IMR-90 (cell line): ENCODE data around the gene COQ2. TPM values are rescaled to one million over a fixed set of nuclear protein-coding genes. Genes with fewer than 3 reads are reported as not detected.
A peak's percentile ranks its signal among the peaks of the same experiment; 100 is the strongest.

Source experiments
- ATAC-seq: fragments of 200-7000 bp; cut with Tn5 transposase; 2 replicates; pipeline ENCODE4 v1.9.1; 2020; ENCODE audit warnings: low read depth, mild to moderate bottlenecking, moderate library complexity
- BruUV-seq: library from RNA; stranded (reverse); fragments of 400-500 nt; replicated peaks from 2 replicates; lab custom pipeline; 2021; lab: Mats Ljungman, UMichigan
- CTCF ChIA-PET: fragments of 300-600 bp; formaldehyde crosslinking; extraction: SDS; loops from one replicate; lab custom pipeline; 2021; ENCODE audit warnings: antibody characterized with exemption; lab: Yijun Ruan, JAX
- POLR2A ChIA-PET: fragments of 300-600 bp; sonication (Branson Sonifier 250); formaldehyde crosslinking; loops from one replicate; lab custom pipeline; 2022; ENCODE audit warnings: antibody characterized with exemption; ENCODE audit not compliant: unreplicated experiment; lab: Charles Lee
- DNase-seq: peaks from one replicate; pipeline ENCODE4 v3.0.0; 2013
- H2AFZ ChIP-seq: replicated peaks from 2 replicates; pipeline ENCODE3; 2013; ENCODE audit warnings: low read length, mild to moderate bottlenecking; ENCODE audit not compliant: poor library complexity
- H2AK5ac ChIP-seq: 2 replicates; pipeline ENCODE4 v1.6.1; 2013; ENCODE audit warnings: low read depth, low read length, inconsistent platforms
- H2AK9ac ChIP-seq: replicated peaks from 2 replicates; pipeline ENCODE3; 2013; ENCODE audit warnings: mild to moderate bottlenecking, low read depth, low read length, moderate library complexity; ENCODE audit not compliant: poor library complexity
- H2BK120ac ChIP-seq: 2 replicates; pipeline ENCODE4 v1.6.1; 2013; ENCODE audit warnings: low read depth, low read length, inconsistent platforms
- H2BK15ac ChIP-seq: 3 replicates; pipeline ENCODE4 v1.6.1; 2013; ENCODE audit warnings: low read depth, low read length, inconsistent platforms
- H2BK20ac ChIP-seq: 2 replicates; pipeline ENCODE4 v1.6.1; 2013; ENCODE audit warnings: low read depth, mild to moderate bottlenecking, inconsistent platforms, low read length, moderate library complexity
- H2BK5ac ChIP-seq: 2 replicates; pipeline ENCODE4 v1.6.1; 2013; ENCODE audit warnings: mild to moderate bottlenecking, low read depth, low read length, inconsistent platforms; ENCODE audit not compliant: poor library complexity, severe bottlenecking
- H3K14ac ChIP-seq: replicated peaks from 2 replicates; pipeline ENCODE4 v1.6.1; 2013; ENCODE audit warnings: low read depth, low read length, inconsistent platforms
- H3K18ac ChIP-seq: 2 replicates; pipeline ENCODE4 v1.6.1; 2013; ENCODE audit warnings: low read depth, low read length, control low read depth
- H3K23ac ChIP-seq: 2 replicates; pipeline ENCODE4 v1.6.1; 2013; ENCODE audit warnings: low read depth, low read length, inconsistent platforms
- H3K27ac ChIP-seq: 2 replicates; pipeline ENCODE4 v1.5.1; 2013; ENCODE audit warnings: mild to moderate bottlenecking, control low read depth, low read length; ENCODE audit not compliant: insufficient read depth
- H3K27me3 ChIP-seq: 2 replicates; pipeline ENCODE4 v1.6.1; 2013; ENCODE audit warnings: low read length; ENCODE audit not compliant: control insufficient read depth, insufficient read depth
- H3K36me3 ChIP-seq: 2 replicates; pipeline ENCODE4 v1.6.1; 2013; ENCODE audit warnings: low read length, mixed read lengths; ENCODE audit not compliant: control insufficient read depth, insufficient read depth
- H3K4ac ChIP-seq: 2 replicates; pipeline ENCODE4 v1.6.1; 2013; ENCODE audit warnings: low read depth, low read length, inconsistent platforms
- H3K4me1 ChIP-seq: 2 replicates; pipeline ENCODE4 v1.6.1; 2013; ENCODE audit warnings: low read length, mixed read lengths; ENCODE audit not compliant: control insufficient read depth, insufficient read depth
- H3K4me2 ChIP-seq: 2 replicates; pipeline ENCODE4 v1.6.1; 2013; ENCODE audit warnings: low read depth, mild to moderate bottlenecking, control low read depth, low read length, moderate library complexity
- H3K4me3 ChIP-seq: 2 replicates; pipeline ENCODE4 v1.5.1; 2013; ENCODE audit warnings: low read depth, mild to moderate bottlenecking, control low read depth, low read length, moderate library complexity; ENCODE audit not compliant: insufficient read depth
- H3K56ac ChIP-seq: 2 replicates; pipeline ENCODE4 v1.6.1; 2013; ENCODE audit warnings: low read length, inconsistent platforms; ENCODE audit not compliant: insufficient read depth; ENCODE audit errors: extremely low read depth
- H3K79me1 ChIP-seq, 2 experiments: 2 replicates each; pipeline ENCODE4 v1.6.1; 2013; ENCODE audit warnings: low read length in 2 of 2, inconsistent platforms in 1 of 2, low read depth in 1 of 2
- H3K9ac ChIP-seq: 2 replicates; pipeline ENCODE4 v1.6.1; 2013; ENCODE audit warnings: low read depth, low read length, control low read depth
- H3K9me1 ChIP-seq: 2 replicates; pipeline ENCODE4 v1.6.1; 2013; ENCODE audit warnings: low read length, inconsistent platforms; ENCODE audit not compliant: insufficient read depth
- H3K9me3 ChIP-seq: 2 replicates; pipeline ENCODE4 v1.6.1; 2013; ENCODE audit warnings: low read length; ENCODE audit not compliant: control insufficient read depth, insufficient read depth
- H4K20me1 ChIP-seq: 2 replicates; pipeline ENCODE4 v1.6.1; 2013; ENCODE audit warnings: low read length, inconsistent platforms; ENCODE audit not compliant: insufficient read depth
- H4K5ac ChIP-seq: 2 replicates; pipeline ENCODE4 v1.6.1; 2013; ENCODE audit warnings: mild to moderate bottlenecking, low read depth, low read length, control low read depth
- H4K8ac ChIP-seq, 2 experiments: 2 replicates each; pipeline ENCODE4 v1.6.1; 2013; ENCODE audit warnings: low read depth in 2 of 2, low read length in 2 of 2, control low read depth in 1 of 2, inconsistent platforms in 1 of 2
- H4K91ac ChIP-seq: 2 replicates; pipeline ENCODE4 v1.6.1; 2013; ENCODE audit warnings: low read depth, low read length, inconsistent platforms; ENCODE audit not compliant: insufficient read depth
- BHLHE40 ChIP-seq: fragments of 150-350 bp; IDR thresholded peaks from 2 replicates; pipeline ENCODE4 v1.6.1; 2016; ENCODE audit warnings: mild to moderate bottlenecking, low read depth, low read length
- CEBPB ChIP-seq: IDR thresholded peaks from 2 replicates; pipeline ENCODE4 v1.6.1; 2012; ENCODE audit warnings: low read depth, low read length, improper control_type of control experiment
- CHD1 ChIP-seq: IDR thresholded peaks from 2 replicates; pipeline ENCODE4 v1.6.1; 2012; ENCODE audit warnings: low read depth, low read length, improper control_type of control experiment
- MAFK ChIP-seq: IDR thresholded peaks from 2 replicates; pipeline ENCODE4 v1.6.1; 2012; ENCODE audit warnings: low read depth, low read length, improper control_type of control experiment
- MAZ ChIP-seq: IDR thresholded peaks from 2 replicates; pipeline ENCODE4 v1.6.1; 2012; ENCODE audit warnings: low read depth, mild to moderate bottlenecking, low read length, improper control_type of control experiment, moderate library complexity, borderline replicate concordance
- MXI1 ChIP-seq: IDR thresholded peaks from 2 replicates; pipeline ENCODE4 v1.6.1; 2012; ENCODE audit warnings: low read depth, mild to moderate bottlenecking, low read length, moderate library complexity, borderline replicate concordance
- NFE2L2 ChIP-seq: fragments of 150-350 bp; IDR thresholded peaks from 2 replicates; pipeline ENCODE4 v1.6.1; 2016; ENCODE audit warnings: low read depth, mild to moderate bottlenecking, low read length
- POLR2A ChIP-seq: IDR thresholded peaks from 2 replicates; pipeline ENCODE4 v1.6.1; 2012; ENCODE audit warnings: mild to moderate bottlenecking, low read depth, low read length
- RAD21 ChIP-seq: IDR thresholded peaks from 2 replicates; pipeline ENCODE4 v1.6.1; 2012; ENCODE audit warnings: low read length, improper control_type of control experiment
- SMC3 ChIP-seq: fragments of 150-350 bp; IDR thresholded peaks from 2 replicates; pipeline ENCODE4 v1.6.1; 2016; ENCODE audit warnings: low read depth, mild to moderate bottlenecking, antibody characterized with exemption, low read length, moderate library complexity
- WGBS, 2 experiments: methylation state at CpG; one replicate each; pipeline versions ENCODE4 v1.1.5 to v1.1.7; 2013; ENCODE audit warnings: missing lambda C conversion rate in 2 of 2; ENCODE audit not compliant: insufficient read length in 1 of 2; ENCODE audit errors: extremely low coverage in 2 of 2; 5-methylcytosine and 5-hydroxymethylcytosine counted together
- dilution Hi-C: fragments of 300-500 bp; cut with HindIII; formaldehyde crosslinking; loops from one replicate; pipeline ENCODE4 v1.14.3; 2018; ENCODE audit warnings: low sequenced_read_pairs; ENCODE audit not compliant: unreplicated experiment
- in situ Hi-C: fragments of 300-500 bp; cut with MboI; formaldehyde crosslinking; loops from 3 replicates; pipeline ENCODE4 v1.14.3; 2019; ENCODE audit warnings: low sequenced_read_pairs, inconsistent platforms, mixed read lengths
- intact Hi-C: fragments of 100-400 bp; cut with micrococcal nuclease; formaldehyde crosslinking; loops from 2 replicates; pipeline ENCODE4 v1.10.0; 2022
- polyA plus RNA-seq, 3 experiments: library from polyadenylated mRNA; depleted of rRNA; stranded (reverse); fragments of >200 nt; gene quantifications; 2 replicates each; pipeline ENCODE4 v1.2.3, GENCODE V29; 2012; ENCODE audit warnings: low replicate concordance in 1 of 3
- total RNA-seq: library from RNA; depleted of rRNA; stranded (reverse); fragments of >200 nt; gene quantifications from 2 replicates; pipeline ENCODE4 v1.2.3, GENCODE V29; 2012
- TF ChIP-seq, protein P1 (sequence below): fragments of 150-350 bp; IDR thresholded peaks from 2 replicates; pipeline ENCODE4 v1.6.1; 2017; ENCODE audit warnings: mild to moderate bottlenecking, antibody characterized with exemption, low read length, low read depth
- TF ChIP-seq, protein P2 (sequence below): fragments of 150-350 bp; IDR thresholded peaks from 2 replicates; pipeline ENCODE4 v1.6.1; 2016; ENCODE audit warnings: low read depth, mild to moderate bottlenecking, low read length, moderate library complexity, borderline replicate concordance

The COQ2 gene
- total and polyA plus RNA-seq, 2 of the 4 experiments (the other 2 are of a cell fraction), result 7.3 to 7.4 TPM

DNA sequence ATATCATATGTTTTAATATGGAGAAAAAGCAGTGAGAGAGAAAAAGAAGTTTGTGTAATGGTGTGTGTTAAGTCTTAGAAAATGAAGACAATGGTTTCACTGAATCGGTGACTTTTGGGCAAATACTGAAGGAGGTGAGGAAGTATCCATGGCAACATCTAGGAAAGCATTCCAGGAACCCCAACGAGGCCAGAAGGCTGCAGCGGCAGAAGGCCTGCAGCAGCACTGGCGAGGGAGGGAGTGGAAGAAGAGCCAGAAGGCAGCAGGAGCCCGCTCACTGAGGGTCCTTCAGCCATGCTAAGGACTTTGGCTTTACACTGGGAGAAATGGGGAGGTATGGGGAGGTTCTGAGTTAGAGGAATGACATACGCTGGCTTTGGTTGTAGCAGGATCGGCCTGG is 26.8 kb downstream of the COQ2 start:
- Histone ChIP-seq H3K79me1 (0 out of 4 replicates have a peak, but pooled peaks cover 0 to 3% of the 10 kb centered on the region in 2 experiments), H2BK15ac (peak overlapping the region; percentile 93; the same call in 2 of the 3 replicates), H3K4me2 (no peak overlapping the region), H3K4me1 (peaks cover 8% of the 10 kb centered on the region), H3K27me3 (no peaks in the 10 kb centered on the region), H2BK120ac (peak overlapping the region; percentile 95), H2BK20ac (peak overlapping the region; percentile 98), H3K9ac (no peak overlapping the region), H2BK5ac (peak overlapping the region; percentile 66), H4K8ac (peak overlapping the region in 1 of 2 experiments; percentile 52; a peak in 1 of 4 replicates), H3K9me3 (no peaks in the 10 kb centered on the region), H4K20me1 (no peaks in the 10 kb centered on the region), H2AFZ (peak overlapping the region; percentile 52), H3K36me3 (peaks cover 3% of the 10 kb centered on the region; the same call in 1 of the 2 replicates), H2AK5ac (peak overlapping the region; percentile 83), H4K5ac (peak overlapping the region; percentile 49), H3K4ac (peak overlapping the region; percentile 88), H4K91ac (peak overlapping the region; percentile 86), H3K23ac (peak overlapping the region; percentile 55), H3K9me1 (peaks cover 7% of the 10 kb centered on the region), H3K27ac (peak overlapping the region; percentile 99; the same call in 1 of the 2 replicates), H2AK9ac (peak overlapping the region; percentile 63), H3K4me3 (no peak overlapping the region), H3K14ac (peak overlapping the region; percentile 81; the same call in 1 of the 2 replicates), H3K18ac (peak overlapping the region; percentile 83), H3K56ac (no peak overlapping the region)
- DNase-seq (no peak), ATAC-seq (no peak)
- WGBS, 2 experiments, result 96% methylated on average over 5 of the region's 7 CpGs; no CpG with 5 or more reads in 1 of the 2 experiments
- intact Hi-C loops (loop anchor here (2.0 kb wide), 1 partner anchor 147 kb away; no protein-coding TSS in a partner anchor), in situ Hi-C loops (loop anchor here (5.0 kb wide), 1 partner anchor 191 kb away; no protein-coding TSS in a partner anchor), dilution Hi-C loops (no loop called here)
- ChIA-PET CTCF (no interaction called here), POLR2A (no interaction called here)
- no TSS peak for BruUV-seq
- TF ChIP-seq CHD1, result no peak
- TF ChIP-seq RAD21, result no peak
- no peak for TF ChIP-seq POLR2A
- TF ChIP-seq CEBPB, result no peak
- TF ChIP-seq, protein P1, sequence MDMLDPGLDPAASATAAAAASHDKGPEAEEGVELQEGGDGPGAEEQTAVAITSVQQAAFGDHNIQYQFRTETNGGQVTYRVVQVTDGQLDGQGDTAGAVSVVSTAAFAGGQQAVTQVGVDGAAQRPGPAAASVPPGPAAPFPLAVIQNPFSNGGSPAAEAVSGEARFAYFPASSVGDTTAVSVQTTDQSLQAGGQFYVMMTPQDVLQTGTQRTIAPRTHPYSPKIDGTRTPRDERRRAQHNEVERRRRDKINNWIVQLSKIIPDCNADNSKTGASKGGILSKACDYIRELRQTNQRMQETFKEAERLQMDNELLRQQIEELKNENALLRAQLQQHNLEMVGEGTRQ, result no peak
- no peak for TF ChIP-seq MAZ
- TF ChIP-seq MAFK, result no peak
- no peak for TF ChIP-seq SMC3
- no peak for TF ChIP-seq BHLHE40
- TF ChIP-seq, protein P2, sequence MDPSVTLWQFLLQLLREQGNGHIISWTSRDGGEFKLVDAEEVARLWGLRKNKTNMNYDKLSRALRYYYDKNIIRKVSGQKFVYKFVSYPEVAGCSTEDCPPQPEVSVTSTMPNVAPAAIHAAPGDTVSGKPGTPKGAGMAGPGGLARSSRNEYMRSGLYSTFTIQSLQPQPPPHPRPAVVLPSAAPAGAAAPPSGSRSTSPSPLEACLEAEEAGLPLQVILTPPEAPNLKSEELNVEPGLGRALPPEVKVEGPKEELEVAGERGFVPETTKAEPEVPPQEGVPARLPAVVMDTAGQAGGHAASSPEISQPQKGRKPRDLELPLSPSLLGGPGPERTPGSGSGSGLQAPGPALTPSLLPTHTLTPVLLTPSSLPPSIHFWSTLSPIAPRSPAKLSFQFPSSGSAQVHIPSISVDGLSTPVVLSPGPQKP, result no peak
- no peak for TF ChIP-seq NFE2L2
- no peak for TF ChIP-seq MXI1
